Renal cortical epithelial cell (primary cell): ENCODE results near the gene ST6GALNAC3. TPM values are rescaled to one million over a fixed set of nuclear protein-coding genes. Genes with fewer than 3 reads are reported as not detected.
A peak's percentile ranks its signal among the peaks of the same experiment; 100 is the strongest.
"Not testable (repeated sequence)": the region's sequence is repeated elsewhere in the genome, so short reads cannot be mapped to it uniquely, and the experiment has no call there.

Experiments used
- DNase-seq: peaks from one replicate; pipeline ENCODE4 v3.0.0-alpha.2; 2011; ENCODE audit warnings: low read depth
- total RNA-seq: library from RNA; depleted of rRNA; stranded (reverse); fragments of >200 nt; gene quantifications from 2 replicates; pipeline ENCODE4 v1.2.3, GENCODE V29; 2014

ST6GALNAC3 gene
- total RNA-seq, 1 donor from 2014 or later: 0.50 TPM

DNA sequence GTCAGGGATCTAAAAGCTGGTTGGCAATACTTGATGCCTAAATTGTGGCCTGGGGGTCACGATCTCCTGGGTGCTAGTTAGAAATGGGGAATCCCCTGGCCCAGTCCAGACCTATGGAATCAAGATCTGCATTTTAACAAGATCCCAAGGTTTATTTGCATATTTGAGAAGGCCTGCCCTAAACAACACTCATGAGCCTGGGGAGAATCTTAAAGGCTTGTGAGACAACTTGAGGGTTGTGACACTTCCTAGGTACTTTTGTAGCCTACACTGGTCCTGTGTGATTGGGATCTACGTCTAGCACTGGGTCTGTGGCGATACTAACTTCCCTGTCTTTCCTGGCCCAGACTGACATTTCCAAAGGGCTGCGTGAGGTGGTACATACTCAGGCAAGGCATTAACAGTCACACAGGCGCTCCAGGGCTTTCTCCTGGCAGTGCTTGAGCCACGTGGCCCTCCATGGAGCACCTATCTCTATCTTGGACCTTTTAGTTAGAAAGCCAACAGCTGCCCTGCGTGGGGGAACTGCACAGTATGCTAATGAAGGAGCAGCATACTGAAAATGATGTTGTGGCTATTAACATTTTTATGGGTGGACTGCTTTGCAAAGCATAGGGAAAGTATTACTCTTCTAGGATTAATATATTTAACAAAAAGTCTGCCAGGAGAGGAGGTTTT is 263.1 kb downstream of the ST6GALNAC3 start:
- DNase-seq: no peak

DNA sequence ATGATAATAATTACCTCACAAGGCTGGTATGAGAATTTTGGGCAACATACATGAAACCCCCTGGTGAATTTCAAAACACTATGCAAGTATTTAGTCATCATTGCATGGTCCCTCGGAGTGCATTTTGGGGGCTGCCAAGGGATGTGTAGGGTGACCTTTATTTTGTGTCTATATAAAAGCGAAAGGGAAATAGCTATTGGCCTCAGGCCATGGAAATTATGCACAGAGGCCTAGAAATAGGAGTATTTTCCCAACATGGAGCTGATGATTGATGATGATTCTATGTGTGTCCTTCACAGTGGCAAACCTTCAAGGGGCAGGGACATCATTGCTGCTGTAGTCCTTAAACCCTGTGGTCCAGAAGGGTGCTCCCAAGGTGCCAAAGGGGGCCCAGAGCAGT is 265.5 kb downstream of the ST6GALNAC3 start:
- no peak for DNase-seq

DNA sequence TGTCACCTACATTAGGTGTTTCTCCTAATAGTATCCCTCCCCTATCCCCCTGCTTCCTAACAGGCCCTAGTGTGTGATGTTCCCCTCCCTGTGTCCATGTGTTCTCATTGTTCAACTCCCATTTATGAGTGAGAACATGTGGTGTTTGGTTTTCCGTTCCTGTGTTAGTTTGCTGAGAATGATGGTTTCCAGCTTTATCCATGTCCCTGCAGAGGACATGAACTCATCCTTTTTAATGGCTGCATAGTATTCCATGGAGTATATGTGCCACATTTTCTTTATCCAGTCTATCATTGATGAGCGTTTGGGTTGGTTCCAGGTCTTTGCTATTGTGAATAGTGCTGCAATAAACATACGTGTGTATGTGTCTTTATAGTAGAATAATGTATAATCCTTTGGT is 267.3 kb downstream of the ST6GALNAC3 start:
- DNase-seq: not testable (repeated sequence)

DNA sequence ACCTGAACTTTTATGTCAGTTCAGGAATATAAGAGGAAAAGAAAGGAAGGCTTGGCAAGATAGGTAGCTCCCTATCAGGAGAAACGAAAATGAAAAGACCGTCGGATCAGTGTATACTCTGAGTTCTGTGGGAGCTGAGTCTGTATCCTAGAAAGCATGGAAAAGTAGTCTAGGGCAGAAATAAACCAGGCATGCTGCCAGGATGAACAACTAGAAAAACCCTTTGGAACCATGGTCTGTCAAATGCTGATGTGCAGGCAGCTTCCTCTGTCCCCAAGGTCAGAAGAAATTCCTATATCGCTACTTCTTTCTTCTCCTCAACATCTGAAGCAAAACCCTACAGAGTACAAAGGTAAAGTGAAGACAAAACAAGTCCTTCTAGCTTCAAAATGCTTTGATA is 268.8 kb downstream of the ST6GALNAC3 start:
- no peak for DNase-seq

DNA sequence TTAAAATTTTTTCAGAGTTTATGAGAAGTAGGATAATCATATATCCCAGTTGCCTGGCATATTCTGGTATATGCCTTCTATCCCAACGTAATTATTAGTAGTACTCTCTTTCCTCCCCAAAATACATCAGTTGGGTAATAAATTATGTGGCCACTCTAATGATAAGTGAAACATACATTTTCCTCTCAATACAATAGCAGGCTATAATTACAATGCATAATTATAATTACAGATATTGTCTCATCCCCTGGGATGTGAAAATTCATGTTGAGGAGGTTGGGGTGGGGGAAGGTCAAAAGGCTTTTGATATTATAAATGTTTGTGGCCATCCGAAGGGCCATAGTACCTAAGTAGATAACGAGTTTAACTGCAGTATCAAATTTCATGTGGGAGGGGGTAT is 277.1 kb downstream of the ST6GALNAC3 start:
- DNase-seq: no peak

- no peak for DNase-seq
Measured at GRCh38 chr1:76352741-76353435, 278.3 kb downstream of the ST6GALNAC3 start.

DNA sequence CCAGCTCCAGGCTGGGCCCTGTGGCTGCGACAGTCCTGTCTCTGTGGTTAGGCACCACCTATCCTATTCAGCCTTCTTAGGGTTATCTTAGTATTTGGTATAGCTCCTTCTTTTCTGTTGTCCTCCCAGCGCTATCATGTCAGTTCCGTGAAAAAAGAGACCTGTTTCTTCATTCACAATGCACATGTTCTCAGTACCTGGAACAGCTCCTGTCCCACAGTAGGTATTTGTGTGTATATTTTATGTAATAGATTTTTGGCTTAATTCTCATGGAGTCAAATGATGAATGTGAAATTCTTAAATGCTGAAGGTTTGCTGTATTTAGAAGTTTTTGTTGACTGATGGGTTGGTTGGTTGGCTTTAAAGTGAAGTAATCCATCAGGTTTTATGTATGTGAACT is 279.7 kb downstream of the ST6GALNAC3 start:
- no peak for DNase-seq

- DNase-seq: no peak
Measured at GRCh38 chr1:76366726-76367125, 292.2 kb downstream of the ST6GALNAC3 start.

- DNase-seq: no peak
Measured at GRCh38 chr1:76371941-76372340, 297.4 kb downstream of the ST6GALNAC3 start.

- DNase-seq: no peak
Measured at GRCh38 chr1:76374086-76374485, 299.5 kb downstream of the ST6GALNAC3 start.

- DNase-seq: no peak
Measured at GRCh38 chr1:76377247-76377646, 302.7 kb downstream of the ST6GALNAC3 start.

DNA sequence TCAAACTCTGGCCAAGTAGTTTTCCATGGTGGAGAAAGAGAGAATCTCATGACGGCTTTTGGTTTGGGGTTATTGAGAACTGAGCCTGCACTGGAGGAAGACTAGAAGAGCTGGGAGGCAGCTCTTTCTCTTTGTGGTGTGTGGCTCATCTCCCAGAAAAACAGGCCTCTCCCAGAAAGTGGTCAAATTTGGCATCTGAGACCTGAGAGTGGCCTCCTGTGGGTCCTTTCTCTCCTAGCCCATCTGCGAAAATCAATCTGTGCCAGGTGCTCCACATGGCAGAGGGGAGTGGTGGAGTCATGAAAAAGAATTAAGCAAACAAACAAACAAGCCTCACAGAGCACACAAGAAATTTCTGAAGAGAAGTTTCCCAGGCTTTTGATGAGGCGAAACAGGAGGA is 305.0 kb downstream of the ST6GALNAC3 start:
- no peak for DNase-seq

DNA sequence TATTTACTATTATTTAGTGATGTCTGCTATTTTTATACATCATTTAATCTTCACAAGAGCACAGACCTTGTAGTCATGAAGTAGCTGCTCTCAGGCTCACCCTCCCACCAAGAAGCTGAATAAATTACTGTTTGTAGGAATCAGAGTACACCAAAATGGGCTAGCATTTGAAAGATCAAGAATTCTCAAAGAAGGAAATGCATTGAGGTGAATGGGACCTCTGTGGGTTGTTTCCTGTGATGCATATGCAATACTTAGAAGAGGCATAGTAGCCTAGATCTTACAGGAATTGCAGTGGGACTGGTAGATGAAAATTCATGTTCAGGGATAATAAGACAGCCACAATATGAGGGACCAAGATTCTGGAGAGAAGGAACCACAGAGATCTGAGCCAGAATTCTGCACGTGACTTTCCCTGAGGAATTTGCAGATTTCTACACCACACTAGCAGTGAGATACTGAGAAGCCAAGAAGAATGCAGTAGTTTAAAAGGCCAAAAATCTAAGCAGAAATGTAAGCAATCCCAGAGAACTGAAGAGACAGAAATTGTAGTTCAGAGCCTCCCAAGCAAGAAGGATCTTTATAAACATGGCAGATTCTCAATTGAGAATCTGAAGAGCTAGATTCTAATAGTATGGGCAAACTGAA is 307.0 kb downstream of the ST6GALNAC3 start:
- DNase-seq: peak; percentile 1

DNA sequence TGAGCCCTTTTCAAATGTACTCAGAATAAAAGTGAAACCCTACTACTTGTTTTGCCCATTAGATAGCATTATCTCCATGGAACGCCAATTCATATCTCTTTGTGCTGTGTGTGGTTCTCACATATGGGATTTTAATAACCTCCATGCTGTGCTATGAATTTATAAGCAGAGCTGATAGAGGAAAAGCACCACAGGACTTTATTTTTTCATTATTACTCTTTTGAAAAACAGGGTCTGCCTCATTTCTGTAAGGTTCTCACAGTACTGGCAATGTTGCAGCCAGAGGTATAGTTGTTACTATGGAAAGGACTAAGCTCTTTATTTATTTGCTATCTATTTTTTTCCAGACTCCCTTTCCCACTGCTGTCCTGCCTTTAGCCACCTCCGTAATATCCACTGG is 313.7 kb downstream of the ST6GALNAC3 start:
- DNase-seq: no peak

DNA sequence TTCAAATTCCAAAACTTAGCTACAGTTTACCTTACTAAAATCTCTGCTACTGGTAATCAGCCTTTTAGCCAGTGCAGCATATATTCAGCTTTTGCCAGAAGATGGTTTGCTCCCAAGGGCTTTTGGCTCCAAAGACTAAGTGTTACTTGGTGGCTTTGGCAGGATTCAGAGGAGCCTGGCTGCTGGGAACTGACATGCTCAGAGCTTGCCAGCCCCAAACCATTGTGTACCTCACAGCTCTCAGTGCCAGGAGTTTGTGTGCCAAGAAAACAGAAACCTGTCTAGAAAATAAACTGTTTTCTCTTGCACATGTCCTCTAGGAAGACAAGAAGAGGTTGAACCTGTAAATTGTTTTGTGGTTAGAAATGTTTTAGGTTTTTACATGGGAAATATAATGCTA is 315.9 kb downstream of the ST6GALNAC3 start:
- DNase-seq: no peak

DNA sequence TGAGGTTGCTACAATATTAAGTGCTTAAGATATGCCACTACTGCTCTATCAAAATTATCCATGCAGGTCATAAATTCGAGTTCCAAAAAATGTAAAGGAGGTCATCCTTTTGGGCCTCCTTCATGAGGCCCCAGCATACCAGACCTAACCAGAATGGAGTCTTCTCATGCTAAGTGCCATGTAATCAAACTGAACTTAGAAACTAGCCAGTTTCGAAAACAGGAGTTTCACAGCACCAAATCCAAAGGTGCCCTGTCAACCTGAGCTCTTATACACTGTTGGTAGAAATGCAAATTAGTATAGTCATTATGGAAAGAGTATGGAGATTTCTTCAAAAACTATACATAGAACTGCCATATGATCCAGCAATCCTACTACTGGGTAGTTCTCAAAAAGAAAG is 320.5 kb downstream of the ST6GALNAC3 start:
- DNase-seq: no peak

DNA sequence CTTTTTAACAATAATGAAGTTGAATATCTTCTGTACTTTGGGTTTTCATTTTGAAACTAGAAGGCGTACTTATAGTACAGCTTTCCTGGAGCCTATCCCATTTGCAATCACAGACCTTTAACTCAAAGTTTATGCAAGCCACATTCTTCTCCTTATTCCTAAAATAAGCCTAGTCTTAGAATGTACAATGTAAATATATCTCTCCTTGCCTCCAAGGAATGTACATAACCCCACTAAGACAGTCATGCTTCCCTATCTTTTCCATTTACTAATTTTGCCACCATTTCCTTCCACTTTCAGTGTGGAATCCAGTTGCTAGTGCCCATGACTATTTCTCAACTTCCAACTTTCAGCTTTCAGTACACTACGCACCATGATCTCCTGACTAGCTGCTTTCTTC is 327.6 kb downstream of the ST6GALNAC3 start:
- no peak for DNase-seq

- no peak for DNase-seq
Measured at GRCh38 chr1:76408303-76408702, 333.8 kb downstream of the ST6GALNAC3 start.

GRCh38 chr1:76410499-76410898 is 336.0 kb downstream of the ST6GALNAC3 start:
- no peak for DNase-seq

DNA sequence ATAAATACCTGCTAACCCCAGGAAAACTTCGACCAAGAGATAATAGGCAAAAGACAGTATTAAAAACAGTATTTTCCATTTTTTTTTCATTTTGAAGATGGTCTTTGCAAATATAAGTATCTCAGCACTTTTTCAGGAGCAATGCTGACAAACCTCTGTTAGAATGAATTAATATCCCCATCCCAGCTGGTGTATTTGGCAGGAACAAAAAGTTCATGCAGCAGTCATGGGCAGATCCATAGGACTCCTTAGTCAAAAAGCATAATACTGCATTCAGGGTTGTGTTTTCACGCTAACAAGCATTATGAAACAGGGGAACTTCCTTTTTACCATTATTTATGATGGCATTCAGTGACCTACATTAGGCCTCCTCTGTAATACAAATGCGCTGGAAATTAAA is 344.0 kb downstream of the ST6GALNAC3 start:
- no peak for DNase-seq

- DNase-seq: no peak
Measured at GRCh38 chr1:76419603-76420002, 345.1 kb downstream of the ST6GALNAC3 start.

GRCh38 chr1:76425201-76426145 is 350.9 kb downstream of the ST6GALNAC3 start:
- DNase-seq: no peak
